Inflammatory macrophage treated with lipopolysaccharide for 4 hours (primary cell): ENCODE measurements around the gene WDR86.

Source experiments
- DNase-seq: peaks from one replicate; pipeline ENCODE4 v3.0.0-alpha.2; 2020

WDR86 gene

DNA sequence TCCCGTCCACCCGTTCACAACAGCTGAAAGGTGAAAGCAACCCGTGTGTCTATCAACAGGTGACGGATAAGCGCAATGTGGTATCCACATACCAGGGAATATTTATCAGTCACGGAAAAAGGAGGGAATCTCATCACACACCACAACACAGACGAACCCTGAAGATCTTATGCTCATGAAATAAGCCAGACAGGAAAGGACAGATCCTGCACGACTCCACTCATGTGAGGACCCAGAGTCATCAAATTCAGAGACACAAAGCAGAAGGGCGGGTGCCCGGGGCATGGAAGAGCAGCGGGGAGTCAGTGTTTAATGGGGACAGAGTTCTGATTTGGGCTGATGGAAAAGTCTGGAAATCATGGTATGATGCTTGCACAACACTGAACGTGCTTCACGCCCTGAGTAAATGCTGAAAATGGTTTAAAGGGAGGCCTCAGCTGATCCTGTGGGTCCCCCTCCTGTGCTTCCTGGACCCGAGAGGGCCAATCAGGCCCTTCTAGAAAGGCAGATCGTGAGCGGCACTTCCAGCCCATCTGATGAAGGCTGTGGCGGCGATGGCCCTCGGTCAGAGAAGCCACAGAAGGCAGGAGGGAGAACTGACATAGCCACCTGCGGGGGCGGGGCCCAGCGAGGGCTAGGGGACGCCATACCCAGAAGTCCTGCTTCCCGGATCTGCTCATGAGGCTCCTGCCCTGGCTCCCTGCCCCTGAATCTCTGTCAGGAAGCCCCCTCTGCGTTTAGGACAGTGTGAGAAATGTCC is 19.1 kb downstream of the WDR86 start:
- no peak for DNase-seq

DNA sequence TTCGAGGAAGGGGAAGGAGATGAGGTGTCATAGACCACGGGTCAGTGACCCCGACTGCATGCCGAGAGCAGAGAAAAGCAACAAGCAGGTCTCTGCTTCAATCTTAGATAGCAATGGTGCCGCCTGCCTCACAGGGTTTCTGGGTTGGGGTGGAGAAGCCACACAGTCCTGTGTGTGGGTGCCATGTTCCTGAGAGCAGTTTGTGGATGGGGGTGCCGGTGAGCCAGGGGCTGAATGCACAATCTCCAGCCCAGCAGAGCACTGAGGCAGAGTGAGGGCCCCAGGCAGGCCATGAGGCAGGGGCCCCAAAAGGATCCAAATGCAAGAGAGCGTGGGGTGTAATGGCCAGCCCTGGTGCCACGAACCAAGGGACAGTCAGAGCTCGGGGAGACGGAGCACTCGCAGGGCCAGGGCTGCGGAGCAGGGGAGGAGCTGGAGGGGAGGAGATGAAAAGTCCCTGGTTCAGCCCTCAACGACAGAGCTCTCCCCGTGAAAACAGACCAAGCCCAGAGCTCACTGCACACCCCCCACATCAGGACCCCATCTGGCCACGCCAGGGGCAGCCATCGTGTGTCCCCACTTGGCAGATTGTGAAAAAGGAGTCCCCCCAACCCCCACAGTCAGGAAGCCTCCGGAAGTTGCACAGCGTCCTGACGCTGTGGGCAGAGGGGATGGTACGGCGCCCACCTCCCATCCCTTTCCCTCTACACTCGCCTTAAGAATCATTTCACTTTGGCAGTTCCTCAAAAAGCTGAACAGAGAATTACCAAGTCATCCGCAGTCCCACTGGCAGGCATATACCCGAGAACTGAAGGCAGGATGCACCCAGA is 19.9 kb downstream of the WDR86 start:
- DNase-seq, result peak; percentile 39

- no peak for DNase-seq
Measured at GRCh38 chr7:151389096-151389767, 20.6 kb downstream of the WDR86 start.

GRCh38 chr7:151388430-151388829 is 21.4 kb downstream of the WDR86 start:
- DNase-seq, result no peak

GRCh38 chr7:151388007-151388297 is 21.9 kb downstream of the WDR86 start:
- DNase-seq, result no peak

DNA sequence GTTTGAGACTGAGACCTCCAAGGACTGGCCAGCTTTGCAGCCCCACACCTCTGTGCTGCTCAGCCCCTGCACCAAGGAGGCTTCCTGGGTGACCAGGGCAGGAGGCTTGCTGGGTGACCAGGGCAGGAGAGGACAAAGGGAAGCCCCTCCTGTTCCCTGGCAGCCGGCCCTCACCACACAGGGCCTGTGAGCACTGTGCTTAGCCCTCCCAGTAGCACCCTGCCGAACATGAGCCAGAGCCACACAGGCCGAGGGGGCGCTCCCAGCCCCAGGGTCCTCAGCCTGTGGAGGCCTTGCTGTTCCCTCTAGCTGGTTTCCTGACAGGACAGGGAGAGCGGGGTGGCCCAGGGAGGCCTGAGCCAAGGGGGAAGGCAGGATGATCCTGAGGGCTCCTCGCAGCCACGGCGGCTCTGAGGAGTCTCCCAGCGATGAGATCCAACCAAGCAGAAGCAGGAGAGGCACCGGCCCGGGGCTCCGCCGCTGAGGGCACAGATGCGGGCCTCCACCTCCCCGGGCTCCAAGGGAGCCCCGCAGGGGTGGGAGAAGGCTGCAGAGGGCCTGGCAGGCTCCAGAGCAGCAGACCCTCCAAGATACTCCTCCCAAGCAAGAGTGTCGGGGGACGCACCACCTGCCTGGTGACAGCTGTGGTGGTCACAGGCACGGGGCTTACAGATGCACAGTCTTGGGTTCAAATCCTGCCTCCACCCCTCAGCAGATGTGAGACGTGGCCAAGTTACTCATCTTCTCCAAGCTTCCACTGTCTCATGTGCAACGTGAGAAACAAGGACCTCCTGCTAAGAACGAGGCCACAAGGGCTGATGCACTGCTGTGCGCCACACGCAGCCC is 22.5 kb downstream of the WDR86 start:
- no peak for DNase-seq

- no peak for DNase-seq
Measured at GRCh38 chr7:151386301-151387160, 23.3 kb downstream of the WDR86 start.

- DNase-seq, result no peak
Measured at GRCh38 chr7:151385626-151386300, 24.1 kb downstream of the WDR86 start.

DNA sequence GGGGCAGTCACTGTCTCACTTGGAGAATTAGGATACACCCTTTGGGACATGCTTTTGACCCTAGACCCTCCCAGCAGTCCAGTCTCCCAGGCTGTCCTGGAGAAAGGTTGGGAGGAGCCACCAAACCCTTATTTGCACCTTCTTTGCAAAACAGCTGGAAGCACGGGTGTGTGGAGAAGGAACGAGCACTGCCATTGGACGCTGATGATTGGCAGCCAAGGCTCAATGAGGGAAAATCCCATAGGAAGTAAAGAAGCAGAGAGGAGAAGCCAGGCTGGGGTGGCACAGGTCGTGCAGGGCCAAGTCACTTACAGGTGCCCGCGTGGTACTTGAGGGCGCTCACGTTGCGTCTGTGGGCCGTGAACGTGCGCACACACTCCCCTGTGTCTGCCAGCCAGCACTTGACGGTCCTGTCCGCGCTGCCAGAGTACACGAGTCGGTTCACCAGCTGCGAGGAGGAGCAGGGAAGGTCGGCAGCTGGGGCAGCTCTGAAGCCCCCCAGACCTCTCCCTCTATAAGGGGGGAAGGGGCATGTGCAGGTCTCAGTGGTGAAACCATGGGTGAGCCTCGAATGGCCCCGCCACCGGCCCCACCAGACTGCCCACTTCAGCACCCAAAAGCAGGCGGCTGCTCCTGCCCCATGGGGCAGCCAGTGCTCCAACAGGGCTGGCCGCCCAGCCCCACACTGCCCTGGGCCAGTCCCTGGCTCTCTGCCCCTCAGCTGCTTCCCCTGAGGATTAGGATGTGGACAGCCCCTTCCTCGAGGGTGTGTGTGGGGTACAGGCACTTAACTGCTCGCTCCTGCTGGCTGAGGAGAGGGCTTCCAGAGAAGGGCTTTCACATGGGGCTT is 24.8 kb downstream of the WDR86 start:
- no peak for DNase-seq

DNA sequence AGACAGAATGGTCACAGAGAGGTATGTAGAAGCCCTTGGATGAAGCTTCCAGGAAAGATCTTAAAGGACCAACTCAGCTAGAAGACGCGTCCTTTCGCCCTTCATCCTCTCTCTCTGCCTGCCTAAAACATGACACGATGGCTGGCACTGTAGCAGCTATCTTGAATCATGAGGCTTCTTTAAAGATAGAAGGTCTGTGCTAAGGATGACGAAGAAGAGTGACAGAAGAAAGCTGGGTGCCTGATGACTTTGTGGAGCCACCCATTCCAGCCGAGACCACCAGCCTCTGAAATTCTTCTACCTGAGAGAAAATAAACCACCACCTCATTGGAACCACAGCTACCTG is 25.5 kb downstream of the WDR86 start:
- no peak for DNase-seq

DNA sequence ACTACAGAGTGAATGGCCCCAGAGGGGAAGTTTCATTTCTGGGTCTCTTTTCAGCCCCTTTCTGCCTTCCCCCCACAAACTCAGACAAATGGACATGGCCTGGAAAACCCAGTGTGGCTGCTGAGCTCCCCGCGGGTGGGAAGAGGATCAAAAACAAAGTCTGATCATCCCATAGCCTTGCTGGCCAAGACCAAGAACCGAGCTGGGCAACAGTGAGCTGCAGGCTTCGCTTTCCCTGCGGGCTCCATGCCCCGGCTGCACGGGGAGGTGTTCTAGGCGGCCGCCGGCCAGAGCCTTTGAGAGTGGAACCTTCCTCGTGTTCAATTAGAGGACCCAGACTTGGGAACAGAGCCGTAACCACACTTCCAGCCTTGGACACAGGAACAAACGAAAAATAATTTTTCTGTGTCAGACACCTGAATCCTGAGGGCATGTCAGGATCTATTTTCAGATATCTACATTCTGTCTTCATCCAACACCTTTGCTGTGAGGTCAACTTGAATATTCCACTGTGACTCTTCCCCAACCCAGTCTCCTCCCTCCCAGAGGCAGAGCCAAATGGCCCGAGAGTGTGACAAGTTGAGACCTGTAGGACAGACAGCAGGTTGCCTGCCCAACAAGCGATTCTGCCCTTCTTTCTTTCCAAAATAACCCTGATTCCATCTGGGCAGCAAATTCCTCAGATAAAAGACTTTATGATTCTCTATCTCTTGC is 26.0 kb downstream of the WDR86 start:
- no peak for DNase-seq

DNA sequence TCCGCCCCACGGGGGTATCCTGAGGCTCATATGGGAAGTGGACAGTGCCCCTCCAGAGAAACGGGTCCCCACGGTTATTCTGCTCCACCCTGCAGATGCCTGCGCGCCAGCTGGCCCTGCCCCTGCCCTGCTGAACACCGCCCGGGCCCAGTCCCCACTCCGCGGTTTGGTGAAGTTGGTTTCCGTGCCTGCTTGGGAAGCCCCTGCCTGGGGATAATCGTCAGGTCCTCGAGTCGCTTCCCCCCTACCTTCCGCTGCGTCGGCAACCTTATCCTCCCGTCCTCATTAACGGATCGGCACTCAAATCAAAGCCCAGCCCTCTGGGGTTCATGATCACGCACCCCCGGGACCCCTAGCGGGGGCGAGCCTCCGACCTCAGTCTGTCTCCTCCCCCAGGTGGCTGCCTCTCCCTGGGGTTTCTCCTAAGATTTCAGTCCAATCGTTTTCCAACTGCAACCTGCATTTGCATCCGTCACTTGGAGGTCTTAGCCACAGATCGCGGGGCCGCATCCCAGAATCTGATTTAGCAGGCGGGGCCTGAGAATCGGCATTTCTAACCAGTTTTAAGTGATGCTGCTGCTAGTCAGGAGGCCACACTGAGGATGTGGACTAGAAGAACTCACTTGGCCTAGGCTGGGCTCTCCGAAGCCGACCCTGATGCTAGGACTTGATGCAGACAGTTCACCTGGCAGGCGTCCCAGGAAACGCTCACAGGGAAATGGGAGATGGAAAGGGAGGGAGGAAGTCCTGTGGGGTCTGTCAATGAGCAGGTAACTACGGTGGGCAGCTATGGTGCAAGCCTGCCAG is 27.6 kb downstream of the WDR86 start:
- no peak for DNase-seq

- no peak for DNase-seq
Measured at GRCh38 chr7:151381348-151382078, 28.3 kb downstream of the WDR86 start.

DNA sequence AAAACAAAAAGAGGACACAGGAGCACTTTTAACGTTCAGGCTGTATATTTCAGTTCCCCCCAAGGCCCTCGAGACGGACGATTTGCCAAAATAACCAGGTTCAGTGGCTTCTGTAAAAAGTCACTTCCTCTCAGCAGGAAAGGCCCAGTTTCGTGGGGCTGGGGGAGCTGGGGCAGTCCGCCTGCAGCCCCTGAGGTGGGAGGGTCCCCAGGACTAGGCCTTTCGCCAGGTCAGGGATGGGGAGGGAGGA is 28.8 kb downstream of the WDR86 start:
- DNase-seq, result peak; percentile 12

- DNase-seq, result no peak
Measured at GRCh38 chr7:151380199-151381097, 29.4 kb downstream of the WDR86 start.

- no peak for DNase-seq
Measured at GRCh38 chr7:151379534-151380198, 30.2 kb downstream of the WDR86 start.

DNA sequence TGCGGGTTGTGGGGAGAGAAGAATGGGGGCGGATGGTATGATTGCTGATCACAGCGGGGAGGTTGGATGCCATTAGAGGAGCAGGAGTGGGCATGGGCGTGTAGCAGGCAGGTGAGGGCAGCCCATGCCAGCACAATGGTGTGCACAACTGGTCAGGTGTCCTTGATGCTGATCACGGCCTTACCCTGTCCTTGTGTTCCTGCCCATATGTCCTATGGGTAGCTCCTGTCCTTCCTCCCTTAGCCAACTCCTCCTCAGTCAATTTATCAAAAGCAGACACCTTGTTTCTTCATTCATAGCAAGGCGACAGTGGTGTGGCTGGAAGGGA is 30.7 kb downstream of the WDR86 start:
- no peak for DNase-seq
